ENCODE results near the gene BTBD7. TPM values are rescaled to one million over a fixed set of nuclear protein-coding genes. Genes with fewer than 3 reads are reported as not detected.
A peak's percentile ranks its signal among the peaks of the same experiment; 100 is the strongest.

The BTBD7 gene
- total RNA-seq, 4 donors from 2014 or later = 37.4 to 53.1 (median 44.8) TPM

- in situ Hi-C loops (cut with MboI; ENCODE audit: low pct_ligation_motif_present in 1 of 4, low pct_unique_long_range_greater_than_20kb in 1 of 4, low sequenced_read_pairs in 3 of 4) = no loop called here
- 91% methylated on average over 5 of the region's 5 CpGs; no CpG with 5 or more reads in 1 of the 2 donors for WGBS, 2 donors (ENCODE audit: low coverage in 1 of 2)
- intact Hi-C loops (cut with DNase I; ENCODE audit: low total_unique reads) = no loop called here
- Histone ChIP-seq H3K27ac (no peak overlapping the region), H3K4me3 (no peak overlapping the region), H3K4me1 (peaks cover 22 to 45% (median 27%) of the 10 kb centered on the region in 4 donors), H3K9me3 (no peaks in the 10 kb centered on the region), H3K27me3 (no peaks in the 10 kb centered on the region), H3K36me3 (no peaks in the 10 kb centered on the region)
- DNase-seq = no peak
- TF ChIP-seq EP300 (IDR thresholded peaks at IDR 0.05; ENCODE audit: low read depth) (no peak), POLR2A (IDR thresholded peaks at IDR 0.05) (no peak), CTCF (IDR thresholded peaks at IDR 0.05) (no peak)
Measured at GRCh38 chr14:93318927-93319326, 13.9 kb downstream of the BTBD7 start.

- Histone ChIP-seq H3K4me1 (peaks cover 19 to 45% (median 23%) of the 10 kb centered on the region in 4 donors), H3K36me3 (no peaks in the 10 kb centered on the region), H3K27ac (peak overlapping the region; percentile 20 to 62 (median 50)), H3K4me3 (no peak overlapping the region), H3K9me3 (no peaks in the 10 kb centered on the region), H3K27me3 (no peaks in the 10 kb centered on the region)
- WGBS, 2 donors (ENCODE audit: low coverage in 1 of 2) = 39 to 53% methylated on average over 4 to 6 of the region's 6 CpGs
- in situ Hi-C loops (cut with MboI; ENCODE audit: low pct_ligation_motif_present in 1 of 4, low pct_unique_long_range_greater_than_20kb in 1 of 4, low sequenced_read_pairs in 3 of 4) = no loop called here
- TF ChIP-seq CTCF (IDR thresholded peaks at IDR 0.05) (no peak), POLR2AphosphoS5 (IDR thresholded peaks at IDR 0.05) (no peak), EP300 (IDR thresholded peaks at IDR 0.05; ENCODE audit: low read depth) (no peak), POLR2A (IDR thresholded peaks at IDR 0.05) (no peak)
- intact Hi-C loops (cut with DNase I; ENCODE audit: low total_unique reads) = no loop called here
- DNase-seq = peak; percentile 22
Measured at GRCh38 chr14:93317875-93318807, 14.7 kb downstream of the BTBD7 start.

- H3K27me3 ChIP-seq = no peaks in the 10 kb centered on the region
- no peaks in the 10 kb centered on the region for H3K36me3 ChIP-seq
- intact Hi-C loops (cut with DNase I; ENCODE audit: low total_unique reads) (no loop called here), in situ Hi-C loops (cut with MboI; ENCODE audit: low pct_ligation_motif_present in 1 of 4, low pct_unique_long_range_greater_than_20kb in 1 of 4, low sequenced_read_pairs in 3 of 4) (no loop called here)
- no peak overlapping the region for H3K4me3 ChIP-seq
- TF ChIP-seq EP300 (IDR thresholded peaks at IDR 0.05; ENCODE audit: low read depth) (no peak), POLR2A (IDR thresholded peaks at IDR 0.05) (no peak), CTCF (IDR thresholded peaks at IDR 0.05) (no peak), POLR2AphosphoS5 (IDR thresholded peaks at IDR 0.05) (no peak)
- DNase-seq = peak; percentile 56
- peaks cover 19 to 41% (median 20%) of the 10 kb centered on the region in 4 donors for H3K4me1 ChIP-seq
- 37 to 68% methylated on average over 3 to 7 of the region's 7 CpGs for WGBS, 2 donors (ENCODE audit: low coverage in 1 of 2)
- H3K27ac ChIP-seq = peak overlapping the region; percentile 40 to 62 (median 50)
- H3K9me3 ChIP-seq = no peaks in the 10 kb centered on the region
Measured at GRCh38 chr14:93317210-93317874, 15.5 kb downstream of the BTBD7 start.

GRCh38 chr14:93316716-93317115 is 16.1 kb downstream of the BTBD7 start:
- H3K27ac ChIP-seq = peak overlapping the region; percentile 40 to 62 (median 48)
- no peak for TF ChIP-seq EP300 (IDR thresholded peaks at IDR 0.05; ENCODE audit: low read depth)
- TF ChIP-seq CTCF (IDR thresholded peaks at IDR 0.05) = no peak
- TF ChIP-seq POLR2AphosphoS5 (IDR thresholded peaks at IDR 0.05) = no peak
- TF ChIP-seq POLR2A (IDR thresholded peaks at IDR 0.05) = no peak
- DNase-seq = no peak
- no peaks in the 10 kb centered on the region for H3K9me3 ChIP-seq
- intact Hi-C loops (cut with DNase I; ENCODE audit: low total_unique reads) = no loop called here
- H3K4me1 ChIP-seq = peaks cover 19 to 45% (median 20%) of the 10 kb centered on the region in 4 donors
- in situ Hi-C loops (cut with MboI; ENCODE audit: low pct_ligation_motif_present in 1 of 4, low pct_unique_long_range_greater_than_20kb in 1 of 4, low sequenced_read_pairs in 3 of 4) = no loop called here
- no peaks in the 10 kb centered on the region for H3K27me3 ChIP-seq
- H3K36me3 ChIP-seq = no peaks in the 10 kb centered on the region
- H3K4me3 ChIP-seq = no peak overlapping the region
- 58 to 72% methylated on average over 4 of the region's 4 CpGs for WGBS, 2 donors (ENCODE audit: low coverage in 1 of 2)
